SK-N-SH treated with all-trans-retinoic acid at 6 μM for 48 hours (cell line): ENCODE data around the gene LSMEM2.

Experiments
- BACH2 ChIP-seq: fragments of 250-450 bp; sonication (Bioruptor Pico); IDR thresholded peaks from 2 replicates; pipeline ENCODE4 v1.9.0; 2021; ENCODE audit warnings: mild to moderate bottlenecking, borderline replicate concordance
- CSRNP3 ChIP-seq: fragments of 250-450 bp; sonication (Bioruptor Pico); IDR thresholded peaks from 2 replicates; pipeline ENCODE4 v1.5.1; 2021; ENCODE audit warnings: mild to moderate bottlenecking, moderate library complexity
- ESRRG ChIP-seq: fragments of 250-450 bp; sonication (Bioruptor Pico); IDR thresholded peaks from 2 replicates; pipeline ENCODE4 v1.6.1; 2021; ENCODE audit warnings: mild to moderate bottlenecking
- OSR1 ChIP-seq: fragments of 250-450 bp; sonication (Bioruptor Pico); IDR thresholded peaks from 2 replicates; pipeline ENCODE4 v1.8.0; 2022; ENCODE audit warnings: moderate library complexity, mild to moderate bottlenecking, inconsistent platforms
- PPARA ChIP-seq: fragments of 250-450 bp; sonication (Bioruptor Pico); IDR thresholded peaks from 2 replicates; pipeline ENCODE4 v1.5.0; 2020; ENCODE audit warnings: mild to moderate bottlenecking, borderline replicate concordance
- RARB ChIP-seq: fragments of 250-450 bp; sonication (Bioruptor Pico); IDR thresholded peaks from 2 replicates; pipeline ENCODE4 v1.8.0; 2021; ENCODE audit warnings: mild to moderate bottlenecking, moderate library complexity
- TOX ChIP-seq: fragments of 250-450 bp; sonication (Bioruptor Pico); IDR thresholded peaks from 2 replicates; pipeline ENCODE4 v1.8.0; 2021; ENCODE audit warnings: mild to moderate bottlenecking, moderate library complexity, borderline replicate concordance
- ZFP30 ChIP-seq: fragments of 450-650 bp; formaldehyde crosslinking; IDR thresholded peaks from 2 replicates; pipeline ENCODE4 v1.5.0; 2022; ENCODE audit warnings: mild to moderate bottlenecking, moderate library complexity
- ZNF70 ChIP-seq: fragments of 450-650 bp; formaldehyde crosslinking; IDR thresholded peaks from 2 replicates; pipeline ENCODE4 v1.5.0; 2020; ENCODE audit warnings: mild to moderate bottlenecking, moderate library complexity

- no peak for TF ChIP-seq ZFP30 (CRISPR knock-in tag)
- no peak for TF ChIP-seq PPARA
- no peak for TF ChIP-seq RARB (CRISPR knock-in tag)
- TF ChIP-seq CSRNP3 (CRISPR knock-in tag), result no peak
- TF ChIP-seq BACH2 (CRISPR knock-in tag), result no peak
- TF ChIP-seq ESRRG (CRISPR knock-in tag), result no peak
- no peak for TF ChIP-seq TOX (CRISPR knock-in tag)
- TF ChIP-seq OSR1 (CRISPR knock-in tag), result no peak
- no peak for TF ChIP-seq ZNF70 (CRISPR knock-in tag)
These were observed 12.9 kb upstream of the LSMEM2 start for GRCh38 chr3:50266017-50266416.
